Suprapubic skin (tissue), 3 donors: ENCODE data around the gene PTPRA.

Experiments
- POLR2A ChIP-seq, 2 donors: fragments of 450-650 bp; IDR thresholded peaks; one replicate each; pipeline ENCODE4 v1.6.1; 2017; ENCODE audit warnings: antibody characterized with exemption in 2 of 2, mild to moderate bottlenecking in 2 of 2, moderate library complexity in 2 of 2
- TF ChIP-seq, protein P1 (sequence below), 2 donors: fragments of 200-600 bp in 1 of 2; fragments of 450-650 bp in 1 of 2; sonication (generic) in 1 of 2; IDR thresholded peaks; one replicate each; pipeline ENCODE4 v1.5.1; 2016 to 2019; ENCODE audit warnings: antibody characterized with exemption in 2 of 2, mild to moderate bottlenecking in 1 of 2, moderate library complexity in 1 of 2

DNA sequence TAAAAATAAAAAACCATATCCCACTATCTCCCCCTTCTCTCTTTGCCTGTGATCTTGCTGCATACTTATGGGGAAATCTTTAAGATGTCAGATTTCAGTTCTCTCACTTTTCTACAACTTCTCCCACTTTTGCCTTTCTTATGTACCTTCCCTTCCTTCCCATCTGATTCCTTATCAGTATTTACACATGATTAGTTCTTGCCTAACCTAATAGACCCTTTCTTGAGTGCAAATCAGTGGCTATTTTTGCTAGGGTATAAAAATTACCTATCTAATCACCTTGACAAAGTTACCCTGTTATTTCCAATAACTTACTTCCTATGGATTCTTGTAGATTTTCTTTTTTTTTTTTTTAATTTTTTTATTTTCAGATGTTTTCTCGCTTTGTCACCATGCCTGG, 75.7 kb downstream of the PTPRA start:
- TF ChIP-seq, protein P1, sequence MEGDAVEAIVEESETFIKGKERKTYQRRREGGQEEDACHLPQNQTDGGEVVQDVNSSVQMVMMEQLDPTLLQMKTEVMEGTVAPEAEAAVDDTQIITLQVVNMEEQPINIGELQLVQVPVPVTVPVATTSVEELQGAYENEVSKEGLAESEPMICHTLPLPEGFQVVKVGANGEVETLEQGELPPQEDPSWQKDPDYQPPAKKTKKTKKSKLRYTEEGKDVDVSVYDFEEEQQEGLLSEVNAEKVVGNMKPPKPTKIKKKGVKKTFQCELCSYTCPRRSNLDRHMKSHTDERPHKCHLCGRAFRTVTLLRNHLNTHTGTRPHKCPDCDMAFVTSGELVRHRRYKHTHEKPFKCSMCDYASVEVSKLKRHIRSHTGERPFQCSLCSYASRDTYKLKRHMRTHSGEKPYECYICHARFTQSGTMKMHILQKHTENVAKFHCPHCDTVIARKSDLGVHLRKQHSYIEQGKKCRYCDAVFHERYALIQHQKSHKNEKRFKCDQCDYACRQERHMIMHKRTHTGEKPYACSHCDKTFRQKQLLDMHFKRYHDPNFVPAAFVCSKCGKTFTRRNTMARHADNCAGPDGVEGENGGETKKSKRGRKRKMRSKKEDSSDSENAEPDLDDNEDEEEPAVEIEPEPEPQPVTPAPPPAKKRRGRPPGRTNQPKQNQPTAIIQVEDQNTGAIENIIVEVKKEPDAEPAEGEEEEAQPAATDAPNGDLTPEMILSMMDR (IDR thresholded peaks at IDR 0.05), result no peak
- no peak for TF ChIP-seq POLR2A (IDR thresholded peaks at IDR 0.05)
